PC-9 (cell line): ENCODE measurements around the gene CNGB1.

Experiments used
- EZH2 ChIP-seq: fragments of 200-600 bp; sonication (generic); IDR thresholded peaks from 2 replicates; pipeline ENCODE4 v1.8.0; 2017; ENCODE audit warnings: antibody characterized with exemption, low read depth
- TF ChIP-seq, protein P1 (sequence below): fragments of 200-600 bp; sonication (generic); conservative IDR thresholded peaks from 2 replicates; pipeline ENCODE4 v1.6.1; 2017; ENCODE audit warnings: mixed run types, antibody characterized with exemption, mild to moderate bottlenecking, moderate library complexity

DNA sequence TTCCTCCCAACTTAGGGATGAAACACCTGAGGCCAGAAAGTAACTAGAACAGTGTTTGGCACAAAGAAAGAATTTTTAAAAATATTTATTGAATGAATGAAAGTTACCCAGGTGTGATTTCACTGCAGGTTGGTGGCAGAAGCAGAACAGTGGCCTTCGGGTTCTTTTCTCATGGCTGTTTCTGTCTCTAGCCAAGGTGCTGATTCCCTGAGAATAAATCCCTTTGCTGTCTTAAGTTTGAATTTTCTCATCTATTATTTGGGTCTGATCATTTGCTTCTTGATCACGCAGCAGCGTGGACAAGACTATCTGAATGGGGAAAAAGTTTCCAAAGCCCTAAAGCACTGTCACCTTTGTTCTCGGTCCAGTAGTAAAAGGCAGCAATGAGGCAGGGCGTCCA lies 95.6 kb downstream of the CNGB1 start:
- TF ChIP-seq, protein P1, sequence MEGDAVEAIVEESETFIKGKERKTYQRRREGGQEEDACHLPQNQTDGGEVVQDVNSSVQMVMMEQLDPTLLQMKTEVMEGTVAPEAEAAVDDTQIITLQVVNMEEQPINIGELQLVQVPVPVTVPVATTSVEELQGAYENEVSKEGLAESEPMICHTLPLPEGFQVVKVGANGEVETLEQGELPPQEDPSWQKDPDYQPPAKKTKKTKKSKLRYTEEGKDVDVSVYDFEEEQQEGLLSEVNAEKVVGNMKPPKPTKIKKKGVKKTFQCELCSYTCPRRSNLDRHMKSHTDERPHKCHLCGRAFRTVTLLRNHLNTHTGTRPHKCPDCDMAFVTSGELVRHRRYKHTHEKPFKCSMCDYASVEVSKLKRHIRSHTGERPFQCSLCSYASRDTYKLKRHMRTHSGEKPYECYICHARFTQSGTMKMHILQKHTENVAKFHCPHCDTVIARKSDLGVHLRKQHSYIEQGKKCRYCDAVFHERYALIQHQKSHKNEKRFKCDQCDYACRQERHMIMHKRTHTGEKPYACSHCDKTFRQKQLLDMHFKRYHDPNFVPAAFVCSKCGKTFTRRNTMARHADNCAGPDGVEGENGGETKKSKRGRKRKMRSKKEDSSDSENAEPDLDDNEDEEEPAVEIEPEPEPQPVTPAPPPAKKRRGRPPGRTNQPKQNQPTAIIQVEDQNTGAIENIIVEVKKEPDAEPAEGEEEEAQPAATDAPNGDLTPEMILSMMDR, result no peak
- TF ChIP-seq EZH2, result no peak
